ENCODE measurements around the gene NEDD4L. TPM values are rescaled to one million over a fixed set of nuclear protein-coding genes. Genes with fewer than 3 reads are reported as not detected.

Gene NEDD4L
- total and polyA plus RNA-seq, 2 experiments from 2014 or later, result 36.2 to 72.3 TPM

DNA sequence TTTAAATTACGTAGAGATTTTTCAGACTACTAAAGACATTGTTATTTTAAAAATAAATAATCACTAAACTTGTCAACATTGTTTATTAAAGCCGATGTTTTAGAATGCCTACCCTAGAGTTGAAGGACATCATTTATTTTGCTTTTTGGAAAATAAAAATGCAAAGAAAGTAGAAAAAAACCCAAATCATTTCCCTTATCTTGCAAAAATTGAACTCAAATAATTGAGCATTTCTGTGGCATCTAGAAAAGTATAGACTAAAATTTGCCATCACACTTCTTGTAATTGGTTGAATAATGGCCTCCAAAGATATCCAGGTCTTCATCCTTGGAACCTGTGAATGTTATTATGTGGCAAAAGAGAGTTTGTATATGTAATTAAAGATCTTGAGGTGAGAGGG lies 9.7 kb upstream of the NEDD4L start:
- no peak for TF ChIP-seq ZNF331 (CRISPR knock-in tag; IDR thresholded peaks at IDR 0.05; ENCODE audit: low read depth)
- TF ChIP-seq EZH2 (IDR thresholded peaks at IDR 0.05; ENCODE audit: low read depth, unreplicated experiment), result no peak
- TF ChIP-seq, protein P1, sequence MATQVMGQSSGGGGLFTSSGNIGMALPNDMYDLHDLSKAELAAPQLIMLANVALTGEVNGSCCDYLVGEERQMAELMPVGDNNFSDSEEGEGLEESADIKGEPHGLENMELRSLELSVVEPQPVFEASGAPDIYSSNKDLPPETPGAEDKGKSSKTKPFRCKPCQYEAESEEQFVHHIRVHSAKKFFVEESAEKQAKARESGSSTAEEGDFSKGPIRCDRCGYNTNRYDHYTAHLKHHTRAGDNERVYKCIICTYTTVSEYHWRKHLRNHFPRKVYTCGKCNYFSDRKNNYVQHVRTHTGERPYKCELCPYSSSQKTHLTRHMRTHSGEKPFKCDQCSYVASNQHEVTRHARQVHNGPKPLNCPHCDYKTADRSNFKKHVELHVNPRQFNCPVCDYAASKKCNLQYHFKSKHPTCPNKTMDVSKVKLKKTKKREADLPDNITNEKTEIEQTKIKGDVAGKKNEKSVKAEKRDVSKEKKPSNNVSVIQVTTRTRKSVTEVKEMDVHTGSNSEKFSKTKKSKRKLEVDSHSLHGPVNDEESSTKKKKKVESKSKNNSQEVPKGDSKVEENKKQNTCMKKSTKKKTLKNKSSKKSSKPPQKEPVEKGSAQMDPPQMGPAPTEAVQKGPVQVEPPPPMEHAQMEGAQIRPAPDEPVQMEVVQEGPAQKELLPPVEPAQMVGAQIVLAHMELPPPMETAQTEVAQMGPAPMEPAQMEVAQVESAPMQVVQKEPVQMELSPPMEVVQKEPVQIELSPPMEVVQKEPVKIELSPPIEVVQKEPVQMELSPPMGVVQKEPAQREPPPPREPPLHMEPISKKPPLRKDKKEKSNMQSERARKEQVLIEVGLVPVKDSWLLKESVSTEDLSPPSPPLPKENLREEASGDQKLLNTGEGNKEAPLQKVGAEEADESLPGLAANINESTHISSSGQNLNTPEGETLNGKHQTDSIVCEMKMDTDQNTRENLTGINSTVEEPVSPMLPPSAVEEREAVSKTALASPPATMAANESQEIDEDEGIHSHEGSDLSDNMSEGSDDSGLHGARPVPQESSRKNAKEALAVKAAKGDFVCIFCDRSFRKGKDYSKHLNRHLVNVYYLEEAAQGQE (IDR thresholded peaks at IDR 0.05; ENCODE audit: unreplicated experiment), result no peak
- TF ChIP-seq, protein P2, sequence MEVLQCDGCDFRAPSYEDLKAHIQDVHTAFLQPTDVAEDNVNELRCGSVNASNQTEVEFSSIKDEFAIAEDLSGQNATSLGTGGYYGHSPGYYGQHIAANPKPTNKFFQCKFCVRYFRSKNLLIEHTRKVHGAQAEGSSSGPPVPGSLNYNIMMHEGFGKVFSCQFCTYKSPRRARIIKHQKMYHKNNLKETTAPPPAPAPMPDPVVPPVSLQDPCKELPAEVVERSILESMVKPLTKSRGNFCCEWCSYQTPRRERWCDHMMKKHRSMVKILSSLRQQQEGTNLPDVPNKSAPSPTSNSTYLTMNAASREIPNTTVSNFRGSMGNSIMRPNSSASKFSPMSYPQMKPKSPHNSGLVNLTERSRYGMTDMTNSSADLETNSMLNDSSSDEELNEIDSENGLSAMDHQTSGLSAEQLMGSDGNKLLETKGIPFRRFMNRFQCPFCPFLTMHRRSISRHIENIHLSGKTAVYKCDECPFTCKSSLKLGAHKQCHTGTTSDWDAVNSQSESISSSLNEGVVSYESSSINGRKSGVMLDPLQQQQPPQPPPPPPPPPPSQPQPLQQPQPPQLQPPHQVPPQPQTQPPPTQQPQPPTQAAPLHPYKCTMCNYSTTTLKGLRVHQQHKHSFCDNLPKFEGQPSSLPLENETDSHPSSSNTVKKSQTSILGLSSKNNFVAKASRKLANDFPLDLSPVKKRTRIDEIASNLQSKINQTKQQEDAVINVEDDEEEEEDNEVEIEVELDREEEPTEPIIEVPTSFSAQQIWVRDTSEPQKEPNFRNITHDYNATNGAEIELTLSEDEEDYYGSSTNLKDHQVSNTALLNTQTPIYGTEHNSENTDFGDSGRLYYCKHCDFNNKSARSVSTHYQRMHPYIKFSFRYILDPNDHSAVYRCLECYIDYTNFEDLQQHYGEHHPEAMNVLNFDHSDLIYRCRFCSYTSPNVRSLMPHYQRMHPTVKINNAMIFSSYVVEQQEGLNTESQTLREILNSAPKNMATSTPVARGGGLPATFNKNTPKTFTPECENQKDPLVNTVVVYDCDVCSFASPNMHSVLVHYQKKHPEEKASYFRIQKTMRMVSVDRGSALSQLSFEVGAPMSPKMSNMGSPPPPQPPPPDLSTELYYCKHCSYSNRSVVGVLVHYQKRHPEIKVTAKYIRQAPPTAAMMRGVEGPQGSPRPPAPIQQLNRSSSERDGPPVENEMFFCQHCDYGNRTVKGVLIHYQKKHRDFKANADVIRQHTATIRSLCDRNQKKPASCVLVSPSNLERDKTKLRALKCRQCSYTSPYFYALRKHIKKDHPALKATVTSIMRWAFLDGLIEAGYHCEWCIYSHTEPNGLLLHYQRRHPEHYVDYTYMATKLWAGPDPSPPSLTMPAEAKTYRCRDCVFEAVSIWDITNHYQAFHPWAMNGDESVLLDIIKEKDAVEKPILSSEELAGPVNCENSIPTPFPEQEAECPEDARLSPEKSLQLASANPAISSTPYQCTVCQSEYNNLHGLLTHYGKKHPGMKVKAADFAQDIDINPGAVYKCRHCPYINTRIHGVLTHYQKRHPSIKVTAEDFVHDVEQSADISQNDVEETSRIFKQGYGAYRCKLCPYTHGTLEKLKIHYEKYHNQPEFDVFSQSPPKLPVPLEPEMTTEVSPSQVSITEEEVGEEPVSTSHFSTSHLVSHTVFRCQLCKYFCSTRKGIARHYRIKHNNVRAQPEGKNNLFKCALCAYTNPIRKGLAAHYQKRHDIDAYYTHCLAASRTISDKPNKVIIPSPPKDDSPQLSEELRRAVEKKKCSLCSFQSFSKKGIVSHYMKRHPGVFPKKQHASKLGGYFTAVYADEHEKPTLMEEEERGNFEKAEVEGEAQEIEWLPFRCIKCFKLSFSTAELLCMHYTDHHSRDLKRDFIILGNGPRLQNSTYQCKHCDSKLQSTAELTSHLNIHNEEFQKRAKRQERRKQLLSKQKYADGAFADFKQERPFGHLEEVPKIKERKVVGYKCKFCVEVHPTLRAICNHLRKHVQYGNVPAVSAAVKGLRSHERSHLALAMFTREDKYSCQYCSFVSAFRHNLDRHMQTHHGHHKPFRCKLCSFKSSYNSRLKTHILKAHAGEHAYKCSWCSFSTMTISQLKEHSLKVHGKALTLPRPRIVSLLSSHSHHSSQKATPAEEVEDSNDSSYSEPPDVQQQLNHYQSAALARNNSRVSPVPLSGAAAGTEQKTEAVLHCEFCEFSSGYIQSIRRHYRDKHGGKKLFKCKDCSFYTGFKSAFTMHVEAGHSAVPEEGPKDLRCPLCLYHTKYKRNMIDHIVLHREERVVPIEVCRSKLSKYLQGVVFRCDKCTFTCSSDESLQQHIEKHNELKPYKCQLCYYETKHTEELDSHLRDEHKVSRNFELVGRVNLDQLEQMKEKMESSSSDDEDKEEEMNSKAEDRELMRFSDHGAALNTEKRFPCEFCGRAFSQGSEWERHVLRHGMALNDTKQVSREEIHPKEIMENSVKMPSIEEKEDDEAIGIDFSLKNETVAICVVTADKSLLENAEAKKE (CRISPR knock-in tag; IDR thresholded peaks at IDR 0.05), result no peak
- no peak for TF ChIP-seq STAT1 (IDR thresholded peaks at IDR 0.05; ENCODE audit: unreplicated experiment)
- TF ChIP-seq CREB1 (CRISPR knock-in tag; IDR thresholded peaks at IDR 0.05; ENCODE audit: low read depth), result no peak
- TF ChIP-seq ZNF114 (CRISPR knock-in tag; IDR thresholded peaks at IDR 0.05), result no peak
- TF ChIP-seq EZH2phosphoT487 (IDR thresholded peaks at IDR 0.05; ENCODE audit: unreplicated experiment), result no peak
- TF ChIP-seq JUNB (IDR thresholded peaks at IDR 0.05; ENCODE audit: unreplicated experiment), result no peak
- no peak for TF ChIP-seq NANOG (IDR thresholded peaks at IDR 0.05; ENCODE audit: borderline replicate concordance)
- TF ChIP-seq, protein P3, sequence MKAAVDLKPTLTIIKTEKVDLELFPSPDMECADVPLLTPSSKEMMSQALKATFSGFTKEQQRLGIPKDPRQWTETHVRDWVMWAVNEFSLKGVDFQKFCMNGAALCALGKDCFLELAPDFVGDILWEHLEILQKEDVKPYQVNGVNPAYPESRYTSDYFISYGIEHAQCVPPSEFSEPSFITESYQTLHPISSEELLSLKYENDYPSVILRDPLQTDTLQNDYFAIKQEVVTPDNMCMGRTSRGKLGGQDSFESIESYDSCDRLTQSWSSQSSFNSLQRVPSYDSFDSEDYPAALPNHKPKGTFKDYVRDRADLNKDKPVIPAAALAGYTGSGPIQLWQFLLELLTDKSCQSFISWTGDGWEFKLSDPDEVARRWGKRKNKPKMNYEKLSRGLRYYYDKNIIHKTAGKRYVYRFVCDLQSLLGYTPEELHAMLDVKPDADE (IDR thresholded peaks at IDR 0.05), result no peak
- TF ChIP-seq POLR2AphosphoS5 (IDR thresholded peaks at IDR 0.05; ENCODE audit: low read depth), result no peak
- H2AFZ ChIP-seq, result no peak overlapping the region
- H3K4me2 ChIP-seq, result no peak overlapping the region
- no peaks in the 10 kb centered on the region for H4K20me1 ChIP-seq (replicated peaks; ENCODE audit: insufficient read depth)
- no peak overlapping the region for H3K4me3 Mint-ChIP-seq
- no peaks in the 10 kb centered on the region for H3F3A ChIP-seq (replicated peaks; ENCODE audit: low read depth)
- no peaks in the 10 kb centered on the region for H3K36me3 ChIP-seq (ENCODE audit: insufficient read depth)
- no peaks in the 10 kb centered on the region for H3K79me2 ChIP-seq (replicated peaks; ENCODE audit: insufficient read depth)
- no peaks in the 10 kb centered on the region for H3K27me3 Mint-ChIP-seq (ENCODE audit: insufficient read depth, low read depth, poor library complexity)
- ATAC-seq (no peak), DNase-seq (ENCODE audit: low spot score) (no peak)
- H3K27ac Mint-ChIP-seq, result no peak overlapping the region
- no peaks in the 10 kb centered on the region; the same call in 1 of the 2 replicates for H3K9me2 ChIP-seq (ENCODE audit: insufficient read depth)
- no peak overlapping the region for H3K4me3 ChIP-seq
- no peak overlapping the region for H3K27ac ChIP-seq (ENCODE audit: low read depth)
- H3K36me3 Mint-ChIP-seq (ENCODE audit: low read depth), result no peaks in the 10 kb centered on the region
- H3K4me1 Mint-ChIP-seq, result no peaks in the 10 kb centered on the region
- H3K4me1 ChIP-seq (ENCODE audit: insufficient read depth), result no peaks in the 10 kb centered on the region
- H3K27me3 ChIP-seq (ENCODE audit: insufficient read depth), result no peaks in the 10 kb centered on the region
- no peaks in the 10 kb centered on the region for H3K9me3 Mint-ChIP-seq
